Muscle layer of colon (tissue), 2 donors: ENCODE data around the gene EPOP.
"Not testable (repeated sequence)": the region's sequence is repeated elsewhere in the genome, so short reads cannot be mapped to it uniquely, and the experiment has no call there.

ENCODE experiments used
- H3K27ac ChIP-seq: one replicate; pipeline ENCODE4 v1.7.0; 2013; ENCODE audit warnings: low read depth, mild to moderate bottlenecking, low read length, moderate library complexity
- H3K27me3 ChIP-seq, 2 donors: one replicate each; pipeline ENCODE4 v1.7.0; 2013; ENCODE audit warnings: low read length in 2 of 2, mild to moderate bottlenecking in 2 of 2; ENCODE audit not compliant: insufficient read depth in 2 of 2, control insufficient read depth in 1 of 2
- H3K36me3 ChIP-seq: one replicate; pipeline ENCODE4 v1.7.0; 2013; ENCODE audit warnings: mild to moderate bottlenecking, low read length; ENCODE audit not compliant: insufficient read depth
- H3K4me1 ChIP-seq: one replicate; pipeline ENCODE4 v1.7.0; 2013; ENCODE audit warnings: mild to moderate bottlenecking, low read length; ENCODE audit not compliant: insufficient read depth
- H3K4me3 ChIP-seq, 2 donors: one replicate each; pipeline ENCODE4 v1.7.0; 2013; ENCODE audit warnings: low read length in 2 of 2, low read depth in 1 of 2, mild to moderate bottlenecking in 1 of 2, moderate library complexity in 1 of 2
- H3K9ac ChIP-seq: one replicate; pipeline ENCODE4 v1.7.0; 2013; ENCODE audit warnings: low read length
- H3K9me3 ChIP-seq: one replicate; pipeline ENCODE4 v1.7.0; 2013; ENCODE audit warnings: mild to moderate bottlenecking, low read length
- donor health status: abdominal sarcoma.
- donor health status: Adenocarcinoma of cecum.

The EPOP gene

GRCh38 chr17:38653679-38654078 is 21.1 kb downstream of the EPOP start:
- H3K36me3 ChIP-seq = no peaks in the 10 kb centered on the region
- peaks cover 0 to 24% of the 10 kb centered on the region in 2 donors for H3K27me3 ChIP-seq
- no peak overlapping the region for H3K27ac ChIP-seq
- no peaks in the 10 kb centered on the region for H3K9me3 ChIP-seq
- H3K9ac ChIP-seq = no peak overlapping the region
- no peak overlapping the region for H3K4me3 ChIP-seq
- no peaks in the 10 kb centered on the region for H3K4me1 ChIP-seq

GRCh38 chr17:38653230-38653629 is 21.5 kb downstream of the EPOP start:
- Histone ChIP-seq H3K27ac (no peak overlapping the region), H3K9ac (no peak overlapping the region), H3K36me3 (no peaks in the 10 kb centered on the region), H3K4me3 (no peak overlapping the region), H3K4me1 (no peaks in the 10 kb centered on the region), H3K9me3 (no peaks in the 10 kb centered on the region), H3K27me3 (peaks cover 0 to 24% of the 10 kb centered on the region in 2 donors)

- H3K27me3 ChIP-seq = peaks cover 0 to 20% of the 10 kb centered on the region in 2 donors
- not testable (repeated sequence) for H3K9me3 ChIP-seq, H3K9ac ChIP-seq, H3K4me3 ChIP-seq, H3K36me3 ChIP-seq, H3K4me1 ChIP-seq, H3K27ac ChIP-seq
These were observed 24.0 kb downstream of the EPOP start for GRCh38 chr17:38650653-38651173.

GRCh38 chr17:38637951-38638350 is 36.8 kb downstream of the EPOP start:
- Histone ChIP-seq H3K9ac (no peak overlapping the region), H3K4me3 (no peak overlapping the region), H3K9me3 (no peaks in the 10 kb centered on the region), H3K27me3 (no peaks in the 10 kb centered on the region), H3K4me1 (no peaks in the 10 kb centered on the region), H3K36me3 (no peaks in the 10 kb centered on the region), H3K27ac (no peak overlapping the region)

- no peak overlapping the region for H3K9ac ChIP-seq
- H3K4me1 ChIP-seq = no peaks in the 10 kb centered on the region
- no peak overlapping the region for H3K4me3 ChIP-seq
- H3K27me3 ChIP-seq = no peaks in the 10 kb centered on the region
- H3K27ac ChIP-seq = no peak overlapping the region
- no peaks in the 10 kb centered on the region for H3K9me3 ChIP-seq
- no peaks in the 10 kb centered on the region for H3K36me3 ChIP-seq
These were observed 38.7 kb downstream of the EPOP start for GRCh38 chr17:38636054-38636453.

- H3K9ac ChIP-seq = no peak overlapping the region
- no peaks in the 10 kb centered on the region for H3K4me1 ChIP-seq
- no peaks in the 10 kb centered on the region for H3K9me3 ChIP-seq
- no peaks in the 10 kb centered on the region for H3K36me3 ChIP-seq
- H3K27me3 ChIP-seq = no peaks in the 10 kb centered on the region
- H3K4me3 ChIP-seq = no peak overlapping the region
- no peak overlapping the region for H3K27ac ChIP-seq
These were observed 42.4 kb downstream of the EPOP start for GRCh38 chr17:38632334-38632733.

GRCh38 chr17:38628441-38628840 is 46.3 kb downstream of the EPOP start:
- no peaks in the 10 kb centered on the region for H3K27me3 ChIP-seq
- no peaks in the 10 kb centered on the region for H3K4me1 ChIP-seq
- no peaks in the 10 kb centered on the region for H3K36me3 ChIP-seq
- H3K9ac ChIP-seq = no peak overlapping the region
- no peak overlapping the region for H3K4me3 ChIP-seq
- no peaks in the 10 kb centered on the region for H3K9me3 ChIP-seq
- no peak overlapping the region for H3K27ac ChIP-seq

- H3K9ac ChIP-seq = no peak overlapping the region
- no peak overlapping the region for H3K27ac ChIP-seq
- no peaks in the 10 kb centered on the region for H3K27me3 ChIP-seq
- H3K36me3 ChIP-seq = no peaks in the 10 kb centered on the region
- no peak overlapping the region for H3K4me3 ChIP-seq
- H3K9me3 ChIP-seq = no peaks in the 10 kb centered on the region
- no peaks in the 10 kb centered on the region for H3K4me1 ChIP-seq
These were observed 46.8 kb downstream of the EPOP start for GRCh38 chr17:38627957-38628356.

GRCh38 chr17:38626606-38627226 is 48.0 kb downstream of the EPOP start:
- H3K4me3 ChIP-seq, H3K4me1 ChIP-seq, H3K9me3 ChIP-seq, H3K27ac ChIP-seq, H3K27me3 ChIP-seq, H3K36me3 ChIP-seq, H3K9ac ChIP-seq: not testable (repeated sequence)

GRCh38 chr17:38625482-38625881 is 49.3 kb downstream of the EPOP start:
- no peaks in the 10 kb centered on the region for H3K4me1 ChIP-seq

GRCh38 chr17:38624782-38625355 is 49.9 kb downstream of the EPOP start:
- H3K27ac ChIP-seq, H3K9ac ChIP-seq, H3K36me3 ChIP-seq, H3K4me1 ChIP-seq, H3K9me3 ChIP-seq, H3K27me3 ChIP-seq, H3K4me3 ChIP-seq: not testable (repeated sequence)

More at GRCh38 chr17:38625482-38625881, 49.3 kb downstream of the EPOP start:
- no peak overlapping the region for H3K4me3 ChIP-seq
- no peak overlapping the region for H3K27ac ChIP-seq
- H3K36me3 ChIP-seq = no peaks in the 10 kb centered on the region
- no peaks in the 10 kb centered on the region for H3K27me3 ChIP-seq
- no peaks in the 10 kb centered on the region for H3K9me3 ChIP-seq
- H3K9ac ChIP-seq = no peak overlapping the region
